ENCODE measurements around the gene CAPSL.
"Not testable (repeated sequence)": the region's sequence is repeated elsewhere in the genome, so short reads cannot be mapped to it uniquely, and the experiment has no call there.

CAPSL gene

GRCh38 chr5:35898952-35899660 lies 39.3 kb downstream of the CAPSL start:
- DNase-seq (ENCODE audit: extremely low read depth, insufficient read length) = no peak
- no peaks in the 10 kb centered on the region for H3K36me3 ChIP-seq (ENCODE audit: control insufficient read depth, insufficient read depth, low read length)
- no peak overlapping the region for H3K4me3 ChIP-seq (replicated peaks; ENCODE audit: low read depth, low read length)
- no peaks in the 10 kb centered on the region for H3K27me3 ChIP-seq (replicated peaks; ENCODE audit: control insufficient read depth, insufficient read depth, low read length)
- TF ChIP-seq, protein P1, sequence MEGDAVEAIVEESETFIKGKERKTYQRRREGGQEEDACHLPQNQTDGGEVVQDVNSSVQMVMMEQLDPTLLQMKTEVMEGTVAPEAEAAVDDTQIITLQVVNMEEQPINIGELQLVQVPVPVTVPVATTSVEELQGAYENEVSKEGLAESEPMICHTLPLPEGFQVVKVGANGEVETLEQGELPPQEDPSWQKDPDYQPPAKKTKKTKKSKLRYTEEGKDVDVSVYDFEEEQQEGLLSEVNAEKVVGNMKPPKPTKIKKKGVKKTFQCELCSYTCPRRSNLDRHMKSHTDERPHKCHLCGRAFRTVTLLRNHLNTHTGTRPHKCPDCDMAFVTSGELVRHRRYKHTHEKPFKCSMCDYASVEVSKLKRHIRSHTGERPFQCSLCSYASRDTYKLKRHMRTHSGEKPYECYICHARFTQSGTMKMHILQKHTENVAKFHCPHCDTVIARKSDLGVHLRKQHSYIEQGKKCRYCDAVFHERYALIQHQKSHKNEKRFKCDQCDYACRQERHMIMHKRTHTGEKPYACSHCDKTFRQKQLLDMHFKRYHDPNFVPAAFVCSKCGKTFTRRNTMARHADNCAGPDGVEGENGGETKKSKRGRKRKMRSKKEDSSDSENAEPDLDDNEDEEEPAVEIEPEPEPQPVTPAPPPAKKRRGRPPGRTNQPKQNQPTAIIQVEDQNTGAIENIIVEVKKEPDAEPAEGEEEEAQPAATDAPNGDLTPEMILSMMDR (IDR thresholded peaks at IDR 0.05; ENCODE audit: insufficient read depth, low read length, poor library complexity, severe bottlenecking) = no peak

GRCh38 chr5:35894131-35894530 lies 44.3 kb downstream of the CAPSL start:
- no peak for DNase-seq (ENCODE audit: extremely low read depth, insufficient read length)
- Histone ChIP-seq H3K4me3 (replicated peaks; ENCODE audit: low read depth, low read length) (no peak overlapping the region), H3K27me3 (replicated peaks; ENCODE audit: control insufficient read depth, insufficient read depth, low read length) (no peaks in the 10 kb centered on the region), H3K36me3 (ENCODE audit: control insufficient read depth, insufficient read depth, low read length) (no peaks in the 10 kb centered on the region)
- TF ChIP-seq, protein P1 (IDR thresholded peaks at IDR 0.05; ENCODE audit: insufficient read depth, low read length, poor library complexity, severe bottlenecking) = no peak

DNA sequence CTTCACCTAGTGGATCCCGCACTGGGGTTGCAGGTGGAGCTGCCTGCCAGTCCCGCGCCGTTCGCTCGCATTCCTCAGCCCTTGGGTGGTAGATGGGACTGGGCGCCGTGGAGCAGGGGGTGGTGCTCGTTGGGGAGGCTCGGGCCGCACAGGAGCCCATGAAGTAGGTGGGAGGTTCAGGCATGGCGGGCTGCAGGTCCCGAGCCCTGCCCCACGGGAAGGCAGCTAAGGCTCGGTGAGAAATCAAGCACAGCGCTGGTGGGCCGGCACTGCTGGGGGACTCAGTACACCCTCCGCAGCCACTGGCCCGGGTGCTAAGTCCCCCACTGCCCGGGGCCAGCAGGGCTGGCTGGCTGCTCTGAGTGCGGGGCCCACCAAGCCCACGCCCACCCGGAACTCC lies 45.6 kb downstream of the CAPSL start:
- H3K27me3 ChIP-seq (replicated peaks; ENCODE audit: control insufficient read depth, insufficient read depth, low read length); DNase-seq (ENCODE audit: extremely low read depth, insufficient read length); H3K4me3 ChIP-seq (replicated peaks; ENCODE audit: low read depth, low read length); H3K36me3 ChIP-seq (ENCODE audit: control insufficient read depth, insufficient read depth, low read length): not testable (repeated sequence)

- no peak for DNase-seq (ENCODE audit: extremely low read depth, insufficient read length)
- Histone ChIP-seq H3K4me3 (replicated peaks; ENCODE audit: low read depth, low read length) (no peak overlapping the region), H3K27me3 (replicated peaks; ENCODE audit: control insufficient read depth, insufficient read depth, low read length) (no peaks in the 10 kb centered on the region), H3K36me3 (ENCODE audit: control insufficient read depth, insufficient read depth, low read length) (no peaks in the 10 kb centered on the region)
- TF ChIP-seq, protein P1 (IDR thresholded peaks at IDR 0.05; ENCODE audit: insufficient read depth, low read length, poor library complexity, severe bottlenecking) = no peak
These were observed 48.1 kb downstream of the CAPSL start for GRCh38 chr5:35890021-35891020.

DNA sequence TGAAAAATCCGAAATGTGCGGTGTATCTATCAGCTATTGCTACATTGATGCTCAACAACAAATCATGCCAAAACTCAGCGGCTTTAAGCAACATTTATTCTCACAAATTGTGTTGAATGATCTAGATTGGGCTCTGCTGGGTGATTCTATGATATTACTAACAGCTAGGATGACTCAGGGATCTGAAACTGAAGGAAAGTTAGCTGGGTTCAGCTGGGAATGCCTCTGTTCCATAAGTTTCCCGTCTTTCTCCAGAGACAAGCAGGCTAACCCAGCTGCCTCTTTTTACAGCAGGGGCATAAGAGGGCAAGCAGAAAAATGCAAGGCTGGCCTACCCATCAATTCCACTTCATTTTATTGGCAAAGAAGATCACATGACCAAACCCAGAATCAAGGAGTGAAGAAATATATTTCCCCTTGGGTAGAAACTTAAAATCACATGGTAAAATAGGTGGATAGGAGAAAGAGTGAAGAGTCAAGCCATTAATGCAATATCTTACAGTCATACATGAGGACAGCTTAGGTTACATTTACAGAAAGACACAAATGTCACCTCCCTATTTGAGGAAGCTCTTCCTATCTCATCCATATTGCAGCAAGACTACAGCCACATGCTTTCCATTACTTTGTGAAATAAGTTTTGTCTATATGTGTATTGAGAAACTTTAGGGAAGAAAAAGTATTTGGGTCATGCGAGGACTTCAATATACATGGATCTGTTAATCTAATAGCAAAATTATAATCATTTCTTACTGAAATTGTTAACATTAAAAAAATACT lies 50.9 kb downstream of the CAPSL start:
- Histone ChIP-seq H3K27me3 (replicated peaks; ENCODE audit: control insufficient read depth, insufficient read depth, low read length) (no peaks in the 10 kb centered on the region), H3K4me3 (replicated peaks; ENCODE audit: low read depth, low read length) (no peak overlapping the region), H3K36me3 (ENCODE audit: control insufficient read depth, insufficient read depth, low read length) (no peaks in the 10 kb centered on the region)
- DNase-seq (ENCODE audit: extremely low read depth, insufficient read length) = no peak
- TF ChIP-seq, protein P1 (IDR thresholded peaks at IDR 0.05; ENCODE audit: insufficient read depth, low read length, poor library complexity, severe bottlenecking) = no peak

All from GM06990 (cell line).